ENCODE measurements around the gene PKLR.
"Not testable (repeated sequence)": the region's sequence is repeated elsewhere in the genome, so short reads cannot be mapped to it uniquely, and the experiment has no call there.

The PKLR gene

DNA sequence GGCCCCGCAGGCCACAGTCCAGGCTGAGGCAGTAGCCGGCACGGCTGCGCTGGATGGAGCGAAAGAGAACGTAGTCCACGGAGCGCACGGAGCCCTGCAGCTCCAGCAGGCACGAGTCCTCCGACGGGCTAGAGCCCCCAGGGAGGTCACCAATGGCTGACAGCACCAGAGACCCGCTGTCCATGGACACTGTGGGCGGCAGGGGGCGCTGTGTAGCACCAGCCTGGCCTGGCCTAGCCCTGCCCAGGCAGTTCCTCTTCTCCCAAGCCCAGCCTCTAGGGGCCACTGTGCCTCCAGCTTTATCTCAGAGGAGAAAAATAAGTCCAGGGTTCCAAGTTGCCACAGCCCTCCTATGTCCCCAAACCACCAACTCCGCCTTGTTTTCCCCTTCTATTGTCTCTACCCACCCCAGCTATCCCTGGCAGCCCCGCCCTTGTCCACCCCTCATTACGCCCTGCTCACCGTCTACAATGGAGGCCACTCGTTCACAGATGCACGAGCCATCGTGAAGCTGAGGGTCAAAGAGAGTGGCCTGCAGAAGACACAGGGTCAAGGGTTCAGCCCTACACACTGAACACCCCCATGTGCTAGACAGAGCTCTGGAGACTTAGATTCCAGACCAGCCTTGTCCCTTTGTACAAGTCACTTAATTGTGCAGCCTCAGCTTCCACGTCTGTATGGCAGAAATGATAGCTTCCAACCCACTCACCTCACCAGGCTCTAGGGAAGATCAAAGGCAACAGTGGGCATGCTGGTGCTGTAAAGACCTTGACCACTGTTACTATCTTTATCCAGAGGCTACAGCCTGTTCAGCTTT is 50.4 kb downstream of the PKLR start:
- peak overlapping the region; percentile 76 for H3K27ac Mint-ChIP-seq
- ATAC-seq (replicated peaks) (peak; percentile 96 to 98), DNase-seq (peak; percentile 92)
- peaks cover 32 to 37% of the 10 kb centered on the region in 2 donors for H3K4me1 Mint-ChIP-seq
- no peaks in the 10 kb centered on the region for H3K27me3 Mint-ChIP-seq
- H3K9me3 Mint-ChIP-seq = no peaks in the 10 kb centered on the region
- peak overlapping the region; percentile 71 to 86 for H3K4me3 Mint-ChIP-seq
- H3K36me3 Mint-ChIP-seq = peaks cover 3 to 24% of the 10 kb centered on the region in 2 donors

DNA sequence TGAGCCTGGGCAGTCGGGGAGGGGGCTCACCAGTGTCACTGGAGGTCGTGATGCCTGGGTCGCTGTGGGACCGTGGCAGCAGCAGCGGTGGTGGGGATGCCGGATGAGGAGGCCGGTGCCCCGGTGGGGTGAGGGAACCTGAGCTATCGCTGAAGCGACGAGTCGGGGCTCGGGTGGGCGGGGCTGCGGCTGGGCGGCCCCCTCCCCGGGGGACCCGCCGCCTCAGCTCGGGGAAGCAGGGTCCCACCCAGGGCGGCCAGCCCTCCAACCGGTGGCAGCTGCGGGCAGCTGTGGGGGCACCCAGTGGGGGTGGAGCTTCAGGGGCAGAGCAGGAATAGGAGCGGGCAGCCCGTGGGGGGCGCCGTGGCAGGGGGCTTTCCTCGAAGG is 51.0 kb downstream of the PKLR start:
- H3K27me3 Mint-ChIP-seq = no peaks in the 10 kb centered on the region
- H3K4me1 Mint-ChIP-seq = peaks cover 31 to 32% of the 10 kb centered on the region in 2 donors
- peak overlapping the region; percentile 83 to 86 for H3K4me3 Mint-ChIP-seq
- H3K36me3 Mint-ChIP-seq = peaks cover 3 to 23% of the 10 kb centered on the region in 2 donors
- H3K9me3 Mint-ChIP-seq = no peaks in the 10 kb centered on the region
- H3K27ac Mint-ChIP-seq = peak overlapping the region; percentile 81
- peak; percentile 21 to 24 for ATAC-seq (replicated peaks)
- no peak for DNase-seq

DNA sequence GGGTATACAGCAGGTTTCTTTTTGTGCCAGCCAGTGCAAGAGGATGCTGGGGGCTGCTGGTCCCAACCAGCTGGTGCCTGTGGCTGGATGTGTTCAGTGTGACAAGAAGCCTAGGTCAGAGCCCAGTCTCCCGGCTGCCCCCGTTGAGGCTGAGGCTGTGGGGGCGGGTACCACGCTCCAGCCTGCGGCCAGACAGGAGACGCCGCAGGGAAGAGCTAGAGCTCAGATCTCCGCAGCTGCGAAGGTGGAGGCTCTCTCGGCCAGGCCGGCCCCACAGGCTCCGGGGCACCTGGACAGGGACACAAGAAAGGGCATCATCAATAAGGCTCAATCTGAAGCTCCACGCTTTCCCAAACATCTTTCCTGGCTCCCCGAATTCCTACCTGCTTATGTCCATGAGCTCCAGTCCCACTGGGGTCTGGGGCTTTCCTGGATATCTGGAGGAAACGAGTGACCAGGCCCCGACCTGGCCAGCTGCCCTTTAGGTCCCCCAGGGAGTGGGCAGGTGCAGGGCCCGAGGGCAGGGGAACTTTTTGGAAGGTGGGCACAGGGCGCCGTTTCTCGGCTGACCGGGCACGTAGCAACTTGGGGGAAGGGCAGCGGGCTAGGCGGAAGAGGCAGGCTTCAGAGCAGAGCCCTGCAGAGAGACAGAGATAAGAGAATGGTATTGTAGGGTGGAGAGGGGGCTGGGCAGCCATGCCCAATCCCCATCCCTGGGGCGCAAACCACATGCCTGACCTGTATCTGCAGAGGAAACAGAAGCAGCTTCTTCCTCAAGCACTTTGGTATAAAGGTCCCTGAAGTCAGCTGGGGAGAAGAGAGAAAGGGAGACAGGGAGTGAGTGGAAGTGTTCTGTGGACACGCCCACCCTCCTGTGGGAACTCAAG is 53.3 kb downstream of the PKLR start:
- ATAC-seq (replicated peaks) (no peak), DNase-seq (no peak)
- H3K9me3 Mint-ChIP-seq = no peaks in the 10 kb centered on the region
- no peak overlapping the region for H3K4me3 Mint-ChIP-seq
- peaks cover 2 to 18% of the 10 kb centered on the region in 2 donors for H3K36me3 Mint-ChIP-seq
- H3K4me1 Mint-ChIP-seq = peaks cover 24 to 29% of the 10 kb centered on the region in 2 donors
- no peak overlapping the region for H3K27ac Mint-ChIP-seq
- no peaks in the 10 kb centered on the region for H3K27me3 Mint-ChIP-seq

DNA sequence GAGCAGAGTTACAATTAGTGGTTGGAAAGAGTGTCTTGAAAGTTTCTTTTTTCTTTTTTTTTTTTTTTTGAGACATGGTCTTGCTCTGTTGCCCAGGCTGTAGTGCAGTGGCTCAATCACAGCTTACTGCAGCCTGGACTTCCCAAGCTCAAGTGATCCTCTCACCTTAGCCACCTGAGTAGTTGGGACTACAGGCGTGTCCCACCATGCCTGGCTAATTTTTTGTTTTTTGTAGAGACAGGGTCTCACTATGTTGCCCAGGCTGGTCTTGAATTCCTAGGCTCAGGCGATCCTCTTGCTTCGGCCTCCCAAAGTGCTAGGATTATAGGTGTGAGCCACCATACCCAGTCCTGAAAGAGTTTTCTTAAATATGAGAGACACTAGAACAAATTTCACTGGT is 54.4 kb downstream of the PKLR start:
- peaks cover 2 to 15% of the 10 kb centered on the region in 2 donors for H3K36me3 Mint-ChIP-seq
- peak overlapping the region; percentile 7 for H3K27ac Mint-ChIP-seq
- H3K9me3 Mint-ChIP-seq; H3K4me3 Mint-ChIP-seq; ATAC-seq (replicated peaks); DNase-seq; H3K27me3 Mint-ChIP-seq: not testable (repeated sequence)
- H3K4me1 Mint-ChIP-seq = peaks cover 25 to 32% of the 10 kb centered on the region in 2 donors

DNA sequence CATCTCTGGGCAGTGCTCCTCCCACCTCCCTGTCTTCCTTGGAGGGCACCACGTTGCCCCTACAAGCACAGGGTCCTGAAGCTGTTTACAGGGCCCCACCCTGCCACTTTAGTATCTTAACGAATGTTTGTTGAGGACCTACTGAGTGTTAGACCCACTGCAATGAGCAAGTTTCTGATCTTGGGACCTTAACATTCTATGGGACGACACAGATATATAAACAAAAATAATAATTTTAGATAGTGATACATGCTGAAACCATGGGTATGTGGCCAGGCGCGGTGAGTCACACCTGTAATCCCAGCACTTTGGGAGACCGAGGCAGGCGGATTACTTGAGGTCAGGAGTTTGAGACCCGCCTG is 56.1 kb downstream of the PKLR start:
- no peaks in the 10 kb centered on the region for H3K9me3 Mint-ChIP-seq
- peak overlapping the region; percentile 84 for H3K27ac Mint-ChIP-seq
- no peaks in the 10 kb centered on the region for H3K27me3 Mint-ChIP-seq
- H3K4me3 Mint-ChIP-seq = peak overlapping the region; percentile 82 to 84
- peaks cover 31 to 39% of the 10 kb centered on the region in 2 donors for H3K4me1 Mint-ChIP-seq
- peaks cover 2 to 22% of the 10 kb centered on the region in 2 donors for H3K36me3 Mint-ChIP-seq
- DNase-seq (no peak), ATAC-seq (replicated peaks) (no peak)

DNA sequence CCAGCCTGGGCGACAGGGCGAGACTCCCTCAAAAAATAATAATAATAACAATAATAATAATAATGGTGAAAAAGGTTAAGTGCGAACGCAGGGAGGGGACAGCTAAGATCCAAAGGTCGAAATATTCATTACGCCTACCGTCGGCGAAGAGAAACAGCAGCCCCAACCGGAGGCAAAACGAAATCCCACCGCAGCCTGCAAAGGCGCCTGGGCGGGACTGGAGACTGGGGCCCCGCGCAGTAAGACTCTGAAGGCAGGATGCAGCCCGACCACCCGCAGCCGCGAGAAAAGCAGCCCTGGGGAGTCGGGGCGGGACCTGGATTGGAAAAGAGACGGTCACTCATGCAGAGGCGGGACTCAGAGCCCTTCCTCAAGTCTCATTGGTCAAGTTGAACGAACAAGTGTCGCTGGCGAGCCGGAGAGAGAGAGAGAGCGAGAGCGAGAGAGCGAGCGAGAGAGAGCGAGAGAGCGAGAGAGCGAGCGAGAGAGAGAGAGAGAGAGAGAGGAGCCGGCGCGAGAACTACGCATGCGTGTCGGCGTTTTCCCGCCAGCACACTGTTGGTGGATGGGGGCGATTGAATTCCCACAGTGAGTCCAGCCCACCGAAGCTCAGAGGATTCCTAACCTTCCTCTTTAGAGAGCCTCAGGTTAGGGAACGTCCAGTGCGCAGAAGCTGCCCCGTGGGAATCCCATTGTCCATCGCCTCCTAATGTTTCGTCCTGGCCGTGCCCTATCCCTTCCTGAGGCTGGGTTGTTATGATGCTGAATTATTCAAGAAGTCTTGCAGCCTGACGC is 56.7 kb downstream of the PKLR start:
- DNase-seq (peak; percentile 93), ATAC-seq (replicated peaks) (peak; percentile 91 to 94)
- Mint-ChIP-seq H3K27me3 (no peaks in the 10 kb centered on the region), H3K4me3 (peak overlapping the region; percentile 82 to 84), H3K9me3 (no peaks in the 10 kb centered on the region), H3K27ac (peak overlapping the region; percentile 84), H3K4me1 (peaks cover 29 to 38% of the 10 kb centered on the region in 2 donors), H3K36me3 (peaks cover 2 to 22% of the 10 kb centered on the region in 2 donors)

DNA sequence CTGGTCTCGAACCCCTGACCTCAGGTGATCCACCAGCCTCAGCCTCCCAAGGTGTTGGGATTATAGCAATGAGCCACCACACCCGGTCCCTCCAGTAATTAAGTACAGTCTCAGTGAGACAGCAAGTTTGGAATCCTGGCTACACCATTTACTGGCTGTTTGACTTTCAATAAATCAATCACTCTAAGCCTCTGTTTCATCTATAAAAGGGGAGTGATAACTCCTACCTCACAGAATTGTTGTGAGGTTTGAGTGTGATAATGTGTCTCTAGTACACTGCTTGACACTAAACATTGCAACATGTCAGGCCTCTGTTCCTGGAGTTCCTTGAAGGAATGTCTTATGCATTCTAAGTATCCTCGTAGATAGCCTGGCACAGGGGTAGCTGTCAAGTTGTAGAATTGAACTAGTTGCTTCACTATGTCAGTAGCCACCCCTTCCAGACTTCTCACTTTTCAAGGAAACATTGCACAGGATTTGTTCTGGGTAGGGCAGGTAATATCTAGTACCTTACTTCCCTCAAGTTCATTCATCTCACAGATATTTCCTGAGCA is 58.4 kb downstream of the PKLR start:
- ATAC-seq (replicated peaks) (no peak), DNase-seq (no peak)
- Mint-ChIP-seq H3K36me3 (peaks cover 10 to 31% of the 10 kb centered on the region in 2 donors), H3K27ac (peak overlapping the region; percentile 6), H3K9me3 (no peaks in the 10 kb centered on the region), H3K4me3 (peak overlapping the region; percentile 82 to 84), H3K27me3 (no peaks in the 10 kb centered on the region), H3K4me1 (peaks cover 29 to 44% of the 10 kb centered on the region in 2 donors)

DNA sequence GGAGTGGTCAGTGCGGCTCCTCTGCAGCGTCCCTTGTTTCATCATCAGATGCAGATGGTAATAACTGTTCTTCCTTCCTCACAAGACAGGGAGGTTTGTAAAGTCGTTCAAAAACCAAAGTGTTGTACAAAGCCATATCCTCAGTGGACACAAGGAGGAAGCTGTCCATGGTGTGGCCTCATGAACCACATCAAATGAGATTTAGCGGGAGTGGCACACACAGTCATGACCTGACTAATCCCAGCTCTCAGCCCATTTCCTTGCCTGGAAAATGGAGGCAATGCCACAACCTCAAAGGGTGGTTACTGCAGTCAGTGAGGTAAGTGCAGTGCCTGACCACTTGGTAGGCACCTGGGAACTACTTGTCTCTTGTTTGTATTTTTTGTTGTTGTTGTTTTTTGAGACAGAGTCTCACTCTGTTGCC is 59.4 kb downstream of the PKLR start:
- DNase-seq = no peak
- Mint-ChIP-seq H3K27ac (no peak overlapping the region), H3K27me3 (no peaks in the 10 kb centered on the region), H3K4me1 (peaks cover 29 to 44% of the 10 kb centered on the region in 2 donors), H3K36me3 (peaks cover 12 to 35% of the 10 kb centered on the region in 2 donors), H3K4me3 (no peak overlapping the region), H3K9me3 (no peaks in the 10 kb centered on the region)
- ATAC-seq (replicated peaks) = no peak

DNA sequence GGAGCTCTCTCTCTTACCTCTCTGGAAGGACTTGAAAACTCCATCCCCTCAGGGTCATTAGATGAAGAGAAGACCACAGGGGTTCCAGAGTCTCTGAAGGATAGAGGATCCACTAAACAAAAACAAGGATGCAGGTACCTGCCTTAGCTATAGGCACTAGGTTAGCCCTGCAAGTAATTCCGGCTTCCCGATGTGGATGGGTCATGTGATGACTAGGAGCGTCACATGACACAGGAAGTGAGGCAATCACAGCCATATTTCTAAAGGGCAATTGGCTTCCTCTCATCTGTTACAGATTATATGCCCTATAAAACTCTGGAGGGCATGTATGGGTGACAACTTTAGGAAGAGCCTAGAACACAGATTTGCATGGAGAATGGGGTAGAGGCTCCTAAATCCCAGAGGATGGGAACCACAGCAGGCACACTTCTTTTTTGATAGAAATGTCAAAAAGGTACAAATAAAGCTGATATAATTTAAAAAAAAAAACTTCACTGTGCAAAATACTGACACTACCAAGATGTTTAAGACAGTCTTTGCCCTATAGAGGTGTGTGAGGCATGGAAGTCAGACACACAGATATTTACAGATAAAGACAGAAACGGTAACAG is 60.1 kb downstream of the PKLR start:
- H3K27ac Mint-ChIP-seq = peak overlapping the region; percentile 79
- ATAC-seq (replicated peaks) = peak; percentile 44 to 48
- peak; percentile 52 for DNase-seq
- H3K36me3 Mint-ChIP-seq = peaks cover 15 to 37% of the 10 kb centered on the region in 2 donors
- no peaks in the 10 kb centered on the region for H3K27me3 Mint-ChIP-seq
- H3K9me3 Mint-ChIP-seq = no peaks in the 10 kb centered on the region
- peaks cover 27 to 44% of the 10 kb centered on the region in 2 donors for H3K4me1 Mint-ChIP-seq
- peak overlapping the region; percentile 83 to 85 for H3K4me3 Mint-ChIP-seq

Data from stimulated activated naive B cell treated with anti-CD40 and anti-IgM and Interleukin-4, amounts not matched to agents 10 μg/mL and 1 μg/mL and 100 μg/mL, for 72 hours (primary cell).